Lower leg skin (tissue), 4 donors: ENCODE data around the gene GTSE1. TPM values are rescaled to one million over a fixed set of nuclear protein-coding genes. Genes with fewer than 3 reads are reported as not detected.

Experiments
- DNase-seq, 2 donors: peaks; one replicate each; pipeline ENCODE4 v3.0.0-alpha.2; 2019; ENCODE audit warnings: low spot score in 2 of 2
- H3K4me3 ChIP-seq: fragments of 200-600 bp; sonication (generic); 2 replicates; pipeline ENCODE4 v1.5.1; 2017; ENCODE audit warnings: mild to moderate bottlenecking, low read depth; ENCODE audit not compliant: poor library complexity, severe bottlenecking
- CTCF ChIP-seq, 3 donors: fragments of 450-650 bp; IDR thresholded peaks; one replicate each; pipeline ENCODE4 v1.5.1; 2016; ENCODE audit warnings: antibody characterized with exemption in 3 of 3, mild to moderate bottlenecking in 3 of 3, moderate library complexity in 2 of 3
- POLR2A ChIP-seq, 2 donors: fragments of 450-650 bp; IDR thresholded peaks; one replicate each; pipeline ENCODE4 v1.6.1; 2016 to 2017; ENCODE audit warnings: antibody characterized with exemption in 2 of 2, mild to moderate bottlenecking in 1 of 2, moderate library complexity in 1 of 2
- WGBS, 2 donors: methylation state at CpG; one replicate each; pipeline ENCODE4 v1.1.5; 2018; 5-methylcytosine and 5-hydroxymethylcytosine counted together
- intact Hi-C: fragments of 100-400 bp; cut with DNase I; formaldehyde crosslinking; loops from one replicate; pipeline ENCODE4 v1.15.0; 2023; ENCODE audit warnings: low total_unique reads
- total RNA-seq, 4 donors: library from RNA; depleted of rRNA; stranded (reverse); fragments of >200 nt; gene quantifications; one replicate each; pipeline ENCODE4 v1.1.0, GENCODE V29; 2016

The GTSE1 gene
- total RNA-seq, 4 donors from 2014 or later: 0.44 to 1.5 (median 0.91) TPM

- no peak overlapping the region for H3K4me3 ChIP-seq
- TF ChIP-seq CTCF (IDR thresholded peaks at IDR 0.05): no peak
- TF ChIP-seq POLR2A (IDR thresholded peaks at IDR 0.05): no peak
- no peak for DNase-seq
- intact Hi-C loops: no loop called here
- 93 to 95% methylated on average over 15 of the region's 15 CpGs for WGBS, 2 donors
These were observed 21.9 kb downstream of the GTSE1 start for GRCh38 chr22:46318576-46318975.

DNA sequence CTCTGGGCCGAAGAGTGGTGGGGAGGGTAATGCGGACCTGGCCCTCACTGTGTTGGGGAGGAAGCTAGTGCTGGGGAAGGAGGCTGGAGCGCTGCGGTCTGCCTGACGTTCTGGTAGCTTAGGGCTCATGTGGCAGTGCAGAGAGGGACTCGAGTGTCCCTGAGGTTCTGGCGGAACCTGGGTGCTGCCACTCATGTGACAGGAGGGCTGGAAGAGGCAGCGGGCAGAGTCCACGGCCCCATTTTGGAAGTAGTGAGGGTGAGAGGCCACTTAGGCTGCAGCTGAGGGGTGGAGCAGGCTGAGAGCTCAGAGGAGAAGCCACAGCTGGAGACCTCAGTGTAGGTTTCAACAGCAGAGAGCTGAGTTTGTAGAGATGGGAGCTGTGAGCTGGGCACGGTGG, 22.6 kb downstream of the GTSE1 start:
- 92 to 98% methylated on average over 10 of the region's 10 CpGs for WGBS, 2 donors
- TF ChIP-seq CTCF (IDR thresholded peaks at IDR 0.05) (no peak), POLR2A (IDR thresholded peaks at IDR 0.05) (no peak)
- no peak overlapping the region for H3K4me3 ChIP-seq

GRCh38 chr22:46320166-46320710, 23.6 kb downstream of the GTSE1 start:
- DNase-seq: no peak
- H3K4me3 ChIP-seq: no peak overlapping the region
- WGBS, 2 donors: 87 to 92% methylated on average over 13 to 14 of the region's 14 CpGs
- intact Hi-C loops: no loop called here
- TF ChIP-seq CTCF (IDR thresholded peaks at IDR 0.05) (no peak), POLR2A (IDR thresholded peaks at IDR 0.05) (no peak)

More for the DNA sequence above, 22.6 kb downstream of the GTSE1 start:
- intact Hi-C loops: no loop called here
- no peak for DNase-seq

GRCh38 chr22:46320716-46321386, 24.2 kb downstream of the GTSE1 start:
- TF ChIP-seq POLR2A (IDR thresholded peaks at IDR 0.05): no peak
- TF ChIP-seq CTCF (IDR thresholded peaks at IDR 0.05): no peak
- no peak for DNase-seq
- H3K4me3 ChIP-seq: no peak overlapping the region
- intact Hi-C loops: no loop called here
- WGBS, 2 donors: 91 to 96% methylated on average over 20 of the region's 20 CpGs

DNA sequence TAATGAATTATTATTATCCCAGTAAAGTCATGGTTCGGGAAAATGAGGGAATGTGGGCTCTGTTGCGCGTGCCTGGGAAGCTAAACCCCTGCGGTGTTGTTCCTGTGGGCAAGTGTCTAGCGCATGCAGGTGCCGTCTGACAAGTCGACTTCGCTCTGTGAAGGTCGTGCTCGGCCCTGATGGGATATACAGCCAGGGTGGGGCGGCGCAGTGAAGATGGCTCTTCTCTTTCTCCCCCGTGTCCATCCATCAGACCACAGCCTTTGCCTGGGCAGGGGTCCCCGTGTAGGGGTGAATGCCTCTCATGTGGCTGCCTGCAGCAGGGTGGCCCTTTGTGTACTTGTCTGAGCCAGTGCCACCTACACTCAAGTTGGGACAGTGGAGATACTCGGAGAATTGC, 26.0 kb downstream of the GTSE1 start:
- no peak overlapping the region for H3K4me3 ChIP-seq
- TF ChIP-seq POLR2A (IDR thresholded peaks at IDR 0.05) (no peak), CTCF (IDR thresholded peaks at IDR 0.05) (no peak)
- no peak for DNase-seq
- 97% methylated on average over 15 of the region's 15 CpGs for whole genome bisulfite sequencing, 2 donors
- intact Hi-C loops: no loop called here

- intact Hi-C loops: no loop called here
- no peak for DNase-seq
- WGBS, 2 donors: 97 to 98% methylated on average over 19 of the region's 19 CpGs
- TF ChIP-seq POLR2A (IDR thresholded peaks at IDR 0.05) (no peak), CTCF (IDR thresholded peaks at IDR 0.05) (no peak)
- H3K4me3 ChIP-seq: no peak overlapping the region
These were observed 26.5 kb downstream of the GTSE1 start for GRCh38 chr22:46323162-46323561.
